ENCODE results near the gene AURKA. TPM values are rescaled to one million over a fixed set of nuclear protein-coding genes. Genes with fewer than 3 reads are reported as not detected.
"Not testable (repeated sequence)": the region's sequence is repeated elsewhere in the genome, so short reads cannot be mapped to it uniquely, and the experiment has no call there.

Gene AURKA
- total RNA-seq, 1 donor from 2014 or later, result 42.3 TPM

GRCh38 chr20:56414842-56415765 lies 23.1 kb upstream of the AURKA start:
- H3K27ac Mint-ChIP-seq, result peak overlapping the region; percentile 87
- intact Hi-C loops (cut with micrococcal nuclease), result loop anchor here (1.0 kb wide), 2 partner anchors 25 to 53 kb away; partner anchors contain the start of gene RTF2
- peak overlapping the region; percentile 57 for H3K4me3 Mint-ChIP-seq
- peak; percentile 73 for DNase-seq
- H3K9me3 Mint-ChIP-seq, result peaks cover 4% of the 10 kb centered on the region
- no peaks in the 10 kb centered on the region for H3K27me3 Mint-ChIP-seq
- peaks cover 43% of the 10 kb centered on the region for H3K36me3 Mint-ChIP-seq (ENCODE audit: low read depth)
- H3K4me1 Mint-ChIP-seq, result peaks cover 58% of the 10 kb centered on the region

- Mint-ChIP-seq H3K9me3 (peaks cover 4% of the 10 kb centered on the region), H3K27me3 (no peaks in the 10 kb centered on the region), H3K36me3 (ENCODE audit: low read depth) (peaks cover 50% of the 10 kb centered on the region), H3K4me1 (peaks cover 49% of the 10 kb centered on the region), H3K4me3 (peak overlapping the region; percentile 74), H3K27ac (peak overlapping the region; percentile 94)
- intact Hi-C loops (cut with micrococcal nuclease), result loop anchor here (1.0 kb wide), 1 partner anchor 13 kb away; no protein-coding TSS in a partner anchor
- DNase-seq, result no peak
Observed at GRCh38 chr20:56412949-56413348, 20.9 kb upstream of the AURKA start.

GRCh38 chr20:56412473-56412790 lies 20.4 kb upstream of the AURKA start:
- Mint-ChIP-seq H3K4me3 (peak overlapping the region; percentile 74), H3K4me1 (peaks cover 45% of the 10 kb centered on the region), H3K36me3 (ENCODE audit: low read depth) (peaks cover 52% of the 10 kb centered on the region), H3K9me3 (peaks cover 4% of the 10 kb centered on the region), H3K27ac (peak overlapping the region; percentile 94), H3K27me3 (no peaks in the 10 kb centered on the region)
- intact Hi-C loops (cut with micrococcal nuclease), result loop anchor here (1.0 kb wide), 1 partner anchor 12 kb away; no protein-coding TSS in a partner anchor
- no peak for DNase-seq

DNA sequence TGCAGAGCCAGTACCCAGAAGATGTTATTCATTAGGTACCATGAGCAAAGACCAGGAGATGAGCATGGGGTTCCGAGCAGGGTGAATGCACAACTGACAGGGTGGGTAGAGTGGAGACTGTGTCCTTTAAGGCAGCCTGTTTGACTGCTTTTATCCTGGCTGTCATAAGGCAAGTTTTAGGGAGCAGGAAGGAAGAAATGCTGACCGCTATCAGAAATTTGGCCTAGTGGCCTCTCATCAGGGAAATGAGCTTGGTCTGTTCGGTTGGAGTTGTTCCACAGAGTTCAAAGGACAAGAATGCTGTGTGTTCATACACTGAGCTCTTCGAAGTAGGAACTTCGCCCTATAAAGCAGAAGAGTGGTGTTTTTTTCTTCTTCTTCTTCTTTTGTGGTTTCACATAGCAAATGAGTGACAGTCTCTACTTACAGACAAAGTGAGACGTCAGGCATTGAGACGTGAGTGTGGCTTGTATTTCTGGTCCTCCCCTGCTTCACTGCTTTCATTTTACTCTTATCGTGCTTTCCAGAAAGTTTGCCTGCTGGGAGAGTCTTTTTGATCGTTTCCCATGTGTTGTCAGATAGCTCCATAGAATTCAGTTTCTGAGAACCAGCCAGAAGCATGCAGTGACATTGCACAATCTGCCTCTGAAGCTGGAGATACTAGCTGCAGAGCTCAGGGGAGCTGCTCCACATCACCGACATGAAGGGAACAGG lies 19.9 kb upstream of the AURKA start, which contains the start of gene CASS4:
Gene CASS4 (plus strand): TSS at position 502 of the 714 bp plus-strand sequence. CDS start 199 bp downstream, at position 701.
- Mint-ChIP-seq H3K4me1 (peaks cover 41% of the 10 kb centered on the region), H3K4me3 (peak within 1 kb of the TSS; percentile 74), H3K27ac (peak within 1 kb of the TSS; percentile 94), H3K27me3 (no peaks in the 10 kb centered on the region), H3K36me3 (ENCODE audit: low read depth) (peaks cover 53% of the 10 kb centered on the region), H3K9me3 (peaks cover 4% of the 10 kb centered on the region)
- intact Hi-C loops (cut with micrococcal nuclease), result loop anchor here (1.0 kb wide), 1 partner anchor 12 kb away; no protein-coding TSS in a partner anchor
- peak; percentile 80 for DNase-seq

- Mint-ChIP-seq H3K36me3 (ENCODE audit: low read depth) (peaks cover 58% of the 10 kb centered on the region), H3K4me1 (peaks cover 36% of the 10 kb centered on the region), H3K27ac (peak overlapping the region; percentile 94), H3K4me3 (peak overlapping the region; percentile 74)
- intact Hi-C loops (cut with micrococcal nuclease); H3K27me3 Mint-ChIP-seq; DNase-seq; H3K9me3 Mint-ChIP-seq: not testable (repeated sequence)
Observed at GRCh38 chr20:56411287-56411686, 19.3 kb upstream of the AURKA start.

DNA sequence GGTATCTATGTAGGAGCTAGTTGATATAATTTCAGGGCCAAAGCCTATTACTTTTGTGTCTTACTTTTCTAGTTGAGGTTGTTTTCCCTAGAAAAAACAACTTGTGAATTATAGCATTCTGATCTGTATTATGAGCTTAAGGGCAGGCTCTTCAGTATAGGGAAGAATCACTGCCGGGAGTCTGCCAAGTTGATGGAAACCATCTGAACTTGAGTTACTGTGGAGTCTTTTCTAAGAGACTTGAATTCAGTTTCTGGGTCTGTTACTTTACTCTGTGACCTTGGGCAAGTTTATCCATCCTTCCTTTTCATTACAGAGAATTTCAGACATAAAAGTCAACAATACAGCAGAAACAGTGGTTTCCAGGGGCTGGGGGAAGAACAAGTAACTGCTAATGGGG lies 17.9 kb upstream of the AURKA start:
- peaks cover 68% of the 10 kb centered on the region for H3K36me3 Mint-ChIP-seq (ENCODE audit: low read depth)
- no peak for DNase-seq
- peak overlapping the region; percentile 47 for H3K27ac Mint-ChIP-seq
- no peak overlapping the region for H3K4me3 Mint-ChIP-seq
- H3K27me3 Mint-ChIP-seq, result no peaks in the 10 kb centered on the region
- intact Hi-C loops (cut with micrococcal nuclease), result no loop called here
- H3K9me3 Mint-ChIP-seq, result peaks cover 4% of the 10 kb centered on the region
- H3K4me1 Mint-ChIP-seq, result peaks cover 33% of the 10 kb centered on the region

GRCh38 chr20:56409521-56409920 lies 17.5 kb upstream of the AURKA start:
- Mint-ChIP-seq H3K36me3 (ENCODE audit: low read depth) (peaks cover 70% of the 10 kb centered on the region), H3K27me3 (no peaks in the 10 kb centered on the region), H3K4me1 (peaks cover 30% of the 10 kb centered on the region), H3K27ac (no peak overlapping the region), H3K4me3 (no peak overlapping the region), H3K9me3 (peaks cover 4% of the 10 kb centered on the region)
- intact Hi-C loops (cut with micrococcal nuclease), result no loop called here
- DNase-seq, result no peak

- intact Hi-C loops (cut with micrococcal nuclease), result no loop called here
- Mint-ChIP-seq H3K4me3 (no peak overlapping the region), H3K9me3 (no peaks in the 10 kb centered on the region), H3K36me3 (ENCODE audit: low read depth) (peaks cover 69% of the 10 kb centered on the region), H3K27ac (peak overlapping the region; percentile 11), H3K4me1 (peaks cover 21% of the 10 kb centered on the region), H3K27me3 (no peaks in the 10 kb centered on the region)
- no peak for DNase-seq
Observed at GRCh38 chr20:56406910-56407309, 14.9 kb upstream of the AURKA start.

GRCh38 chr20:56405356-56405755 lies 13.3 kb upstream of the AURKA start:
- H3K36me3 Mint-ChIP-seq (ENCODE audit: low read depth), result peaks cover 76% of the 10 kb centered on the region
- intact Hi-C loops (cut with micrococcal nuclease); H3K4me3 Mint-ChIP-seq; H3K27me3 Mint-ChIP-seq; DNase-seq; H3K9me3 Mint-ChIP-seq: not testable (repeated sequence)
- peaks cover 13% of the 10 kb centered on the region for H3K4me1 Mint-ChIP-seq
- peak overlapping the region; percentile 35 for H3K27ac Mint-ChIP-seq

- no peak for DNase-seq
- Mint-ChIP-seq H3K9me3 (no peaks in the 10 kb centered on the region), H3K36me3 (ENCODE audit: low read depth) (peaks cover 74% of the 10 kb centered on the region), H3K27me3 (no peaks in the 10 kb centered on the region), H3K27ac (no peak overlapping the region), H3K4me1 (peaks cover 16% of the 10 kb centered on the region), H3K4me3 (no peak overlapping the region)
- intact Hi-C loops (cut with micrococcal nuclease), result no loop called here
Observed at GRCh38 chr20:56403465-56403864, 11.4 kb upstream of the AURKA start.

GRCh38 chr20:56400001-56400640 lies 8.1 kb upstream of the AURKA start:
- Mint-ChIP-seq H3K9me3 (no peaks in the 10 kb centered on the region), H3K36me3 (ENCODE audit: low read depth) (peaks cover 74% of the 10 kb centered on the region), H3K4me3 (no peak overlapping the region), H3K4me1 (peaks cover 16% of the 10 kb centered on the region), H3K27ac (no peak overlapping the region), H3K27me3 (no peaks in the 10 kb centered on the region)
- intact Hi-C loops (cut with micrococcal nuclease), result loop anchor here (1.0 to 2.0 kb wide), 4 partner anchors 12 to 116 kb away; partner anchors contain the start of genes CASS4 and RTF2
- DNase-seq, result peak; percentile 90

- peaks cover 44% of the 10 kb centered on the region for H3K36me3 Mint-ChIP-seq (ENCODE audit: low read depth)
- no peaks in the 10 kb centered on the region for H3K27me3 Mint-ChIP-seq
- peaks cover 32% of the 10 kb centered on the region for H3K4me1 Mint-ChIP-seq
- DNase-seq, result no peak
- intact Hi-C loops (cut with micrococcal nuclease), result loop anchor here (10.0 kb wide), 2 partner anchors 960 to 1380 kb away; partner anchors contain the start of gene RAE1
- no peaks in the 10 kb centered on the region for H3K9me3 Mint-ChIP-seq
- no peak overlapping the region for H3K27ac Mint-ChIP-seq
- H3K4me3 Mint-ChIP-seq, result no peak overlapping the region
Observed at GRCh38 chr20:56395166-56395565, 3.2 kb upstream of the AURKA start.

DNA sequence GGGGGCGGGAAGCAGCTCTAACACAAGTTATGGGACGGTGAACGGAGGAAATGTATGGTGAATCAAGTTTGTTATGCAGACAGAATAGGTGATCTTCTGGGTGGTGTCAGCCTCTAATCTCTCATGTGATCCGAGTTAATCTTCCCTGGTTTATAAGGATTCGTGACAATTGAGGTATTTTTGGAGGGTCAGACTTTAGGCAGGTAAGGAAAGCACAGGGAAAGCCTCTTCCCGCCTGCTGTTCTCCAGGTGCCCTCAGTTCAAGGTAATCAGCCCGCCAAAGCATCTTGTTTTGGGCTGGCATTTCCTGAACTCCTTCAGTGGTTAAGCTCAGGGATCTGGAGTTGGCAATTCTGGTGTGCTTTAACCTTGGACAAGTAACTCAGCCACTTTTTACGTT lies 1.6 kb upstream of the AURKA start:
- H3K4me1 Mint-ChIP-seq, result peaks cover 38% of the 10 kb centered on the region
- intact Hi-C loops (cut with micrococcal nuclease), result loop anchor here (2.0 to 10.0 kb wide), 5 partner anchors 21 to 1381 kb away; partner anchors contain the start of gene RAE1
- no peak overlapping the region for H3K4me3 Mint-ChIP-seq
- no peaks in the 10 kb centered on the region for H3K27me3 Mint-ChIP-seq
- H3K27ac Mint-ChIP-seq, result no peak overlapping the region
- DNase-seq, result no peak
- H3K9me3 Mint-ChIP-seq, result no peaks in the 10 kb centered on the region
- peaks cover 47% of the 10 kb centered on the region for H3K36me3 Mint-ChIP-seq (ENCODE audit: low read depth)
